Testis (tissue), 3 donors: ENCODE results near the gene L3MBTL3. TPM values are rescaled to one million over a fixed set of nuclear protein-coding genes. Genes with fewer than 3 reads are reported as not detected.

Source experiments
- DNase-seq: peaks from one replicate; pipeline ENCODE4 v3.0.0-alpha.2; 2019
- H3K27ac ChIP-seq, 2 donors: fragments of 200-600 bp; sonication (generic); one replicate each; pipeline ENCODE4 v1.5.1; 2019
- H3K27me3 ChIP-seq: fragments of 200-600 bp; sonication (generic); one replicate; pipeline ENCODE4 v1.5.1; 2019
- H3K36me3 ChIP-seq: fragments of 200-600 bp; sonication (generic); one replicate; pipeline ENCODE4 v1.5.1; 2017; ENCODE audit warnings: low read depth; ENCODE audit errors: missing control alignments
- H3K4me1 ChIP-seq: fragments of 200-600 bp; sonication (generic); one replicate; pipeline ENCODE4 v1.5.1; 2019
- H3K4me3 ChIP-seq, 2 donors: fragments of 200-600 bp; sonication (generic); one replicate each; pipeline ENCODE4 v1.5.1; 2017 to 2019
- H3K9me3 ChIP-seq: fragments of 200-600 bp; sonication (generic); one replicate; pipeline ENCODE4 v1.5.1; 2017
- CTCF ChIP-seq, 3 experiments: fragments of 450-650 bp in 2 of 3; fragments of 200-600 bp in 1 of 3; sonication (generic) in 1 of 3; IDR thresholded peaks; one replicate each; pipeline ENCODE4 v1.5.1; 2016 to 2019; ENCODE audit warnings: antibody characterized with exemption in 3 of 3, mild to moderate bottlenecking in 2 of 3, moderate library complexity in 1 of 3
- POLR2A ChIP-seq: fragments of 450-650 bp; IDR thresholded peaks from one replicate; pipeline ENCODE4 v1.6.1; 2017; ENCODE audit warnings: antibody characterized with exemption, mild to moderate bottlenecking, moderate library complexity
- WGBS, 2 donors: methylation state at CpG; one replicate each; pipeline ENCODE4 v1.1.5; 2018; 5-methylcytosine and 5-hydroxymethylcytosine counted together
- intact Hi-C: fragments of 100-400 bp; cut with DNase I; formaldehyde crosslinking; loops from one replicate; pipeline ENCODE4 v1.15.1; 2023; ENCODE audit warnings: low total_unique reads
- polyA plus RNA-seq: library from polyadenylated mRNA; stranded (reverse); fragments of 350-450 nt; fragmentation: Illumina TruSeq; extraction: RNeasy Lipid Tissue Mini Kit (QIAGEN cat#74804); gene quantifications from one replicate; pipeline ENCODE4 v1.2.3, GENCODE V29; 2014; ENCODE audit warnings: low read depth, low replicate concordance; ENCODE audit not compliant: insufficient read depth
- total RNA-seq, 2 donors: library from RNA; depleted of rRNA; stranded (reverse); fragments of >200 nt; gene quantifications; one replicate each; pipeline ENCODE4 v1.2.3, GENCODE V29; 2016

Gene L3MBTL3
- total and polyA plus RNA-seq, 3 donors from 2014 or later: 11.0 to 32.3 (median 25.0) TPM

GRCh38 chr6:130134582-130134981, 116.2 kb downstream of the L3MBTL3 start:
- H3K27me3 ChIP-seq: no peaks in the 10 kb centered on the region
- no peaks in the 10 kb centered on the region for H3K4me1 ChIP-seq
- H3K36me3 ChIP-seq: no peaks in the 10 kb centered on the region
- intact Hi-C loops: no loop called here
- H3K27ac ChIP-seq: no peak overlapping the region
- WGBS, 2 donors: 84 to 90% methylated on average over 2 of the region's 2 CpGs
- H3K9me3 ChIP-seq: no peaks in the 10 kb centered on the region
- DNase-seq: no peak
- H3K4me3 ChIP-seq: no peak overlapping the region
- TF ChIP-seq POLR2A: no peak
- TF ChIP-seq CTCF (IDR thresholded peaks at IDR 0.05): no peak

GRCh38 chr6:130136798-130137197, 118.4 kb downstream of the L3MBTL3 start:
- H3K36me3 ChIP-seq: no peaks in the 10 kb centered on the region
- WGBS, 2 donors: 83 to 94% methylated on average over 2 of the region's 2 CpGs
- no peak for DNase-seq
- H3K4me3 ChIP-seq: no peak overlapping the region
- H3K27ac ChIP-seq: no peak overlapping the region
- H3K27me3 ChIP-seq: no peaks in the 10 kb centered on the region
- H3K9me3 ChIP-seq: no peaks in the 10 kb centered on the region
- TF ChIP-seq POLR2A: no peak
- no peak for TF ChIP-seq CTCF (IDR thresholded peaks at IDR 0.05)
- H3K4me1 ChIP-seq: no peaks in the 10 kb centered on the region
- intact Hi-C loops: no loop called here

GRCh38 chr6:130138116-130138908, 119.9 kb downstream of the L3MBTL3 start:
- H3K36me3 ChIP-seq: no peaks in the 10 kb centered on the region
- H3K27me3 ChIP-seq: no peaks in the 10 kb centered on the region
- no peak overlapping the region for H3K27ac ChIP-seq
- intact Hi-C loops: no loop called here
- no peak for DNase-seq
- 81 to 89% methylated on average over 7 of the region's 7 CpGs for WGBS, 2 donors
- no peaks in the 10 kb centered on the region for H3K9me3 ChIP-seq
- no peaks in the 10 kb centered on the region for H3K4me1 ChIP-seq
- H3K4me3 ChIP-seq: no peak overlapping the region
- TF ChIP-seq POLR2A: no peak
- TF ChIP-seq CTCF (IDR thresholded peaks at IDR 0.05): no peak

GRCh38 chr6:130138909-130139242, 120.5 kb downstream of the L3MBTL3 start:
- Histone ChIP-seq H3K27ac (no peak overlapping the region), H3K4me3 (no peak overlapping the region), H3K27me3 (no peaks in the 10 kb centered on the region), H3K36me3 (no peaks in the 10 kb centered on the region), H3K9me3 (no peaks in the 10 kb centered on the region), H3K4me1 (no peaks in the 10 kb centered on the region)
- WGBS, 2 donors: 84 to 91% methylated on average over 3 of the region's 3 CpGs
- intact Hi-C loops: no loop called here
- no peak for DNase-seq
- no peak for TF ChIP-seq CTCF (IDR thresholded peaks at IDR 0.05)

GRCh38 chr6:130140084-130140483, 121.7 kb downstream of the L3MBTL3 start:
- DNase-seq: no peak
- no peaks in the 10 kb centered on the region for H3K36me3 ChIP-seq

More at GRCh38 chr6:130140084-130140483, 121.7 kb downstream of the L3MBTL3 start:
- intact Hi-C loops: no loop called here
- H3K9me3 ChIP-seq: no peaks in the 10 kb centered on the region
- 87 to 90% methylated on average over 2 of the region's 2 CpGs for WGBS, 2 donors
- H3K4me1 ChIP-seq: no peaks in the 10 kb centered on the region
- H3K27me3 ChIP-seq: no peaks in the 10 kb centered on the region
- TF ChIP-seq POLR2A: no peak
- TF ChIP-seq CTCF (IDR thresholded peaks at IDR 0.05): no peak
- no peak overlapping the region for H3K27ac ChIP-seq
- no peak overlapping the region for H3K4me3 ChIP-seq
